HG03280 (cell line): ENCODE results near the gene DNAJC5G.

Experiments
- ATAC-seq: cut with Tn5 transposase; IDR thresholded peaks from one replicate; pipeline ENCODE4 v1.9.1; 2021; ENCODE audit warnings: mild to moderate bottlenecking, moderate library complexity; ENCODE audit not compliant: unreplicated experiment

DNAJC5G gene, protein sequence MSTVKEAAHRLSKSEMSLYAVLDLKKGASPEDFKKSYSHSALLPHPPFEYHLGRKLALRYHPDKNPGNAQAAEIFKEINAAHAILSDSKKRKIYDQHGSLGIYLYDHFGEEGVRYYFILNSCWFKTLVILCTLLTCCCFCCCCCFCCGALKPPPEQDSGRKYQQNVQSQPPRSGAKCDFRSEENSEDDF

DNA sequence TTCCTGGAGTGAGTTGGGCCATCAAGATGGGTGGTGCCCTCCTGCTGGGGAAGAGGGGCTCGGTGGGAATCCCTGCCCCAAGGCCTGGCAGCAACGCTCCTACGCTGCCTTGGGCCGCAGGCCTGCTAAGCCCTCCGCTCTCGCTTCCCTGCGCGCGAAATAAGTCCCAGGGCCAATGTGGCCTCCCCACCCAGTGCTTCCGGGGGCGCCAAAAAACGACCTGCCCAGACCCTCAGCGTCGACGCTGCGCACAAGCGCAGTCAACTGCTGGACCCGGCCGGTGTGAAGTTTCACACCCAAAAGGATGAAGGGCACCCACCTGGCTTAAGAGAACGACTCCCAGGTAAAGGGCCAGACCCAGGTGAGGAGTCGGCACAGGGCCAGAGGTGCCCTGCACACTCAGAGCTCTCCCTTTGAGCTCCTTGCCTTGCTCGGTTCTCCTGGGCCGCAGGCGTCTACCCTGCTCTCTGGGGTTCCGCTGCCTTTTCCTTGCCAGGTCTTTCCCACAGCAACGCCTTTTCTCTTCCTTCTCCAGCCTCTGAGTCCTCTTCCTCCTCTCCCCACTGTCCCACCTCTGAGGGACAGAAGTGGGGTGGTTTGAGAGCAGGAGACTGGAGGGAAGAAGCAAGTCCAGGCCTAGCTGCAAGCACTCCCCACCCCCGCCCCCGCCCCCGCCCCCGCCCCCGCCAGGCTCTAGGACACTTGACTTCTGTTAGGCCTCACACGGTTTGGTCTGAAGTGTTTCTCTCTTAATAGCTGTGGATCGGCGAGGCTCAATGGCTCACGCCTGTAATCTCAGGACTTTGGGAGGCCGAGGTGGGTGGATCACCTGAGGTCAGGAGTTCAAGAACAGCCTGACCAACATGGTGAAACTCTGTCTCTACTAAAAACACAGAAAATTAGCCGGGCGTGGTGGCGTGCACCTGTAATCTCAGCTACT is at the start of gene DNAJC5G:
Gene DNAJC5G, plus strand, starts transcription at position 223 of the 940 bp plus-strand sequence. CDS start 1,296 bp downstream, outside the sequence.
- ATAC-seq = no peak

DNA sequence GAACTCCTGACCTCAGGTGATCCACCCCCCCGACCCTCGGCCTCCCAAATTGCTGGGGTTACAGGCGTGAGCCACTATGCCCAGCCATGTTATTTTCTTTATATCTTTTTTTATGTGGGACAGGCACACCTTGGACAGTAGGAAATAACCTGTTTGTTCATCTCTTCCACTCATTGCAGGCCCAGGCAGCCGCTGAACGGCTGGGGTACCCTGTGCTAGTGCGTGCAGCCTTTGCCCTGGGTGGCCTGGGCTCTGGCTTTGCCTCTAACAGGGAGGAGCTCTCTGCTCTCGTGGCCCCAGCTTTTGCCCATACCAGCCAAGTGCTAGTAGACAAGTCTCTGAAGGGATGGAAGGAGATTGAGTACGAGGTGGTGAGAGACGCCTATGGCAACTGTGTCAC is 49.7 kb upstream of the DNAJC5G start:
- no peak for ATAC-seq

DNA sequence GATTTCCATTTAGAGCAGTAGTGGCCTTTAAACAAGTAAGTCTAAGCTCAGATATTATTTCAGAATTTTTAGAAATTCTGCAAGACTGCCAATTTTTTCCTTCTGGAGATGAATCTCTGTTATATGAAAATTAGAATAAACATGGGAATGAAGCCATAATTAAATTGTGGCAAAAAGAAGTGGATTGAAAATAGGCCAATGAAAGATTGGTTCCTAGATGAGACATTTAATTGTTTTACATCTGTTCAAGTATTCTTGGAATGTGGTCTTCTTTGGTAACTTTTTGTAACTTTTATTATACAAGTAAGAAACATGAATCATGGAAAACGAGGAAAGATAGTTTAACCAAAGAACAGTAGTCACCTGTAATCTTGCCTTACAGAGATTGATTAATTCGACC is 47.7 kb upstream of the DNAJC5G start:
- ATAC-seq = no peak

DNA sequence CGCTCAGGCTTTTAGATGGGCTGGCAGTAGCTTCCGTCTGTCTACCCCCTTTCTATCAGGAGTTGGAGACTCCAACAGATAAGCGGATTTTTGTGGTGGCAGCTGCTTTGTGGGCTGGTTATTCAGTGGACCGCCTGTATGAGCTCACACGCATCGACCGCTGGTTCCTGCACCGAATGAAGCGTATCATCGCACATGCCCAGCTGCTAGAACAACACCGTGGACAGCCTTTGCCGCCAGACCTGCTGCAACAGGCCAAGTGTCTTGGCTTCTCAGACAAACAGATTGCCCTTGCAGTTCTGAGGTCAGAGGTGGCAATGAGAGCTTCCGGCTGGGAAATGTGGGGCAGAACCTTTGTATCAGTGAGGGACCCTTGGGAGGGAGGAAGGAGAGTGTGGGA is 43.3 kb upstream of the DNAJC5G start:
- no peak for ATAC-seq

DNA sequence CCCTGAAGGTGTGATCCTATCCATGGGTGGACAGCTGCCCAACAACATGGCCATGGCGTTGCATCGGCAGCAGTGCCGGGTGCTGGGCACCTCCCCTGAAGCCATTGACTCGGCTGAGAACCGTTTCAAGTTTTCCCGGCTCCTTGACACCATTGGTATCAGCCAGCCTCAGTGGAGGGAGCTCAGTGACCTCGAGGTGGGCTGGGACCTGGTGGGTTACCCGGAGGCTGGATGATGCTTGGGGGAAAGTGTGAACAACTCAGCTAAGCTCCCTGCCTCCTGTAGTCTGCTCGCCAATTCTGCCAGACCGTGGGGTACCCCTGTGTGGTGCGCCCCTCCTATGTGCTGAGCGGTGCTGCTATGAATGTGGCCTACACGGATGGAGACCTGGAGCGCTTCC is 41.9 kb upstream of the DNAJC5G start:
- ATAC-seq = no peak

DNA sequence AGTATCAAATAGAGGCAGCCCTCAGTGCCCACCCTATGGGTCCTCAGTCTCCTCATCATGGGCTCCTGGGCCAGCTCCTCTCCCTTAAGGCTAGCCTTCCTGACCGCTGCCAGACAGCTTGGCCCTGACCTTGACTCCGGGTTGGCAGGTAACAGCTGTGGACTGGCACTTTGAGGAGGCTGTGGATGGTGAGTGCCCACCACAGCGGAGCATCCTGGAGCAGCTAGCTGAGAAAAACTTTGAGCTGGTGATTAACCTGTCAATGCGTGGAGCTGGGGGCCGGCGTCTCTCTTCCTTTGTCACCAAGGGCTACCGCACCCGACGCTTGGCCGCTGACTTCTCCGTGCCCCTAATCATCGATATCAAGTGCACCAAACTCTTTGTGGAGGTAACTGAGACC is 39.1 kb upstream of the DNAJC5G start:
- ATAC-seq = no peak

DNA sequence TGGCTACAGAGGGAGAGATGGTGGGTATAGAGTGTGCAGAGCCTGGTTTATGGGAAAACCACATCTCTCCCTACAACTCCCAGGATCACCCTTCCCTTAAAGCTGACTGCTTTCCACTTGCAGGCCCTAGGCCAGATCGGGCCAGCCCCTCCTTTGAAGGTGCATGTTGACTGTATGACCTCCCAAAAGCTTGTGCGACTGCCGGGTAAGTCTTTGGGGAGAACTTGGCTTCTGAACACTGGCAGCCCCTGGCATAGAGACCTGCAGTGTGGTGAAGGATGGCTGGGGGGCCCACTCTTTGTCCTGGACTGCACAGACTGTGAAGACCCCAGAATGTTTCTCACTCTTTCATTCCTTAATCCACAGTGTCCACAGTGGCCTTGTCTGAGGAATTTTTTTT is 38.6 kb upstream of the DNAJC5G start:
- no peak for ATAC-seq

DNA sequence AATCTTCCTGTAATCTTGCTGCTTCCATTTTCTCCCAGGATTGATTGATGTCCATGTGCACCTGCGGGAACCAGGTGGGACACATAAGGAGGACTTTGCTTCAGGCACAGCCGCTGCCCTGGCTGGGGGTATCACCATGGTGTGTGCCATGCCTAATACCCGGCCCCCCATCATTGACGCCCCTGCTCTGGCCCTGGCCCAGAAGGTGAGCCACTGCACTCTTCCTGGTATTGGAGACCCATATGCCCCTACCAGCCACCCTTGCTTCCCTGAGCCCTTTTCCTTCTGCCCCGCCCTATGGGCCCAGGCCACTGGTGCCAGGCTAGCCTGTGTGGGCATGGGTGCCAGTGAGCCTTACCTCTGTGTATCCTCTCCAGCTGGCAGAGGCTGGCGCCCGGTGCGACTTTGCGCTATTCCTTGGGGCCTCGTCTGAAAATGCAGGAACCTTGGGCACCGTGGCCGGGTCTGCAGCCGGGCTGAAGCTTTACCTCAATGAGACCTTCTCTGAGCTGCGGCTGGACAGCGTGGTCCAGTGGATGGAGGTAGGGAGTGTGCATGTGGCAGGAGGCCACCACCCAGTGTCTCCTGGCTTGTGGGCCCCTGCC is 37.8 kb upstream of the DNAJC5G start:
- ATAC-seq = no peak

DNA sequence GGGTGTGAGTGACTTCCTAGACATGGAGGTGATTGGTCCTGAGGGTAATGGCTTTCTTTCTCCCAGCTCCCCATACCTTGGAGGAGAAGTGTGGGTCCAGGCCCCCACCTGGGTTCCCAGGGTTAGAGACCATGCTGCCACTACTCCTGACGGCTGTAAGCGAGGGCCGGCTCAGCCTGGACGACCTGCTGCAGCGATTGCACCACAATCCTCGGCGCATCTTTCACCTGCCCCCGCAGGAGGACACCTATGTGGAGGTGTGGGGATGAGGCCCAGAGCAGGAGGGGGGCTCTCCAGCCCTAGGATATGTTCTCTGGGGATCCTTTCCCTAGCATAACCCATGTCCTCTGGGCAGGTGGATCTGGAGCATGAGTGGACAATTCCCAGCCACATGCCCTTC is 36.3 kb upstream of the DNAJC5G start:
- no peak for ATAC-seq

DNA sequence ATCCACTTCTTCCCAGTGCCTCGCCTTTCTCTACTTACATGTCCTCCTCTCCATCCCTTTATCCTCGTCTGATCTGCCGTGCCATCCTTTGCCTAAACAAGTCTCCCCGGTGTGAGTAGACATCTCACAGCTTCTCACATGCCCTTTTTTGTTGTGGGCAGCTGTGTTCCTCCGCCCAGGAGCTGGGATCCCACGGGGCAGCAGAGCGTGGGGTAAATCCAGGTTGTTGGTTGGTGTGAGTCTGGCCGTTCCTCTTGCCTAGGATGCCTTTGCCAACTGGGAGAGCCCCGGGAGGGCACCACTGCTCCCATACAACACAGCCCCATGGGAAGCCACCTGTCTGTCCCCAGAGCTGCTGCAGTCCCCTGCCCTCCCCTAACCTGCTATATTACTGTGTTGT is 34.8 kb upstream of the DNAJC5G start:
- no peak for ATAC-seq

DNA sequence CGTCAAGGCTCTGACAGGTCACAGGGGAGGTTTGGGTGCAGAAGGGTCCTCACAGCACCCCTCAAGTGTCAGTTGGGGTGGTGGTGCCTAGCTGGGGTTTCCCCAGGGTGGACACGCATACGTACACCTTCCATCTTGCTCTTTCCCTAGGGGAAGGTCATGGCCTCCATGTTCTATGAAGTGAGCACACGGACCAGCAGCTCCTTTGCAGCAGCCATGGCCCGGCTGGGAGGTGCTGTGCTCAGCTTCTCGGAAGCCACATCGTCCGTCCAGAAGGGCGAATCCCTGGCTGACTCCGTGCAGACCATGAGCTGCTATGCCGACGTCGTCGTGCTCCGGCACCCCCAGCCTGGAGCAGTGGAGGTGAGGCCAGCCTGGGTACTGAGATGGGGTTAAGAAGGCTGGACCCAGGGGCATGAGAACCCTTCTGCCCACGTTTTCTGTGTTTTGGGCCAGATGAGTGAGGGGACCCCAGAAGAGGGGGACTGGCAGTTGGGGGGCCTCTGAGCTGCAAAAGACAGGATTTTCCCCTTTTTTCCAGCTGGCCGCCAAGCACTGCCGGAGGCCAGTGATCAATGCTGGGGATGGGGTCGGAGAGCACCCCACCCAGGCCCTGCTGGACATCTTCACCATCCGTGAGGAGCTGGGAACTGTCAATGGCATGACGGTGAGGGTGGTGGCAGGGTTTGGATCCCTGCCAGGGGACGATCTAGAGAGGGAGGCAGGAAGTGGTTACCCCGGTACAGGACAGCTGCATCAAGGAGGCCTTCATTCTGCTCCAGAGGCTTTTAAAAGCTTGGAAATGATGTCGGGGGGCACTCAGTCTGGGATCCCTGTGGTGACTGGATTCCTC is 33.2 kb upstream of the DNAJC5G start:
- ATAC-seq = no peak

DNA sequence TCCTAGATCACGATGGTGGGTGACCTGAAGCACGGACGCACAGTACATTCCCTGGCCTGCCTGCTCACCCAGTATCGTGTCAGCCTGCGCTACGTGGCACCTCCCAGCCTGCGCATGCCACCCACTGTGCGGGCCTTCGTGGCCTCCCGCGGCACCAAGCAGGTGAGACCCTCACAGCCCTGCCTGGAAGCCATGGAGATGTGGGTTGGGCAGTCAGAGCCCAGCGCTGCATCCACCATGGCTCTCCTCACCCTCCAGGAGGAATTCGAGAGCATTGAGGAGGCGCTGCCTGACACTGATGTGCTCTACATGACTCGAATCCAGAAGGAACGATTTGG is 32.6 kb upstream of the DNAJC5G start:
- no peak for ATAC-seq

DNA sequence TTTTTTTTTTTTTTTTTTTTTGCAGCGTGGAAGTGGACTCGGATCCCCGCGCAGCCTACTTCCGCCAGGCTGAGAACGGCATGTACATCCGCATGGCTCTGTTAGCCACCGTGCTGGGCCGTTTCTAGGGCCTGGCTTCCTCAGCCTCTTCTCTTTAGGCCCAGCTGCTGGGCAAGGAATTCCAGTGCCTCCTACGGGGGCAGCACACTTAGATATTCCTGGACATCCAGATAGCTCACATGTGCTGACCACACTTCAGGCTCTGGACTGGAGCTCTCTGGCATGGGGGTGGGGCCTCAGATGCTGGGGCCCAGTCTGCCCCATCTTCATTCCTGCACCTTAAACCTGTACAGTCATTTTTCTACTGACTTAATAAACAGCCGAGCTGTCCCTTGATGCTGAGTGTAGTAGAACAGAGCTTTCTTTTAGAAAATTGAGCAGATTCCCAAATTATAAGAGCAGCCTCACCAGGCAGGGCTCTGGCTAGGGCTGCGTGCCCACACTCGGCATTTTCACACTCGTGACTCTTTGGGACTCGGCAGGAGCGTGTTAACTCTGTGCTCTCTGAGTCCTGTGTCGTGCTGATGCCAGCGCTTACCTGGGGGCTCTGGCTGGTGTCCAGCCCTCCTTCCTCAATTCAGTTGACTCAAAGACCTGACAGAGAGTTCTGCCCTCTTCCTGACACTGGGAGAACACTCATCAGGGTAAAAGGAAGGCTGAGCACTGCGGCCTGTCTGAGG is 31.7 kb upstream of the DNAJC5G start:
- ATAC-seq = no peak

DNA sequence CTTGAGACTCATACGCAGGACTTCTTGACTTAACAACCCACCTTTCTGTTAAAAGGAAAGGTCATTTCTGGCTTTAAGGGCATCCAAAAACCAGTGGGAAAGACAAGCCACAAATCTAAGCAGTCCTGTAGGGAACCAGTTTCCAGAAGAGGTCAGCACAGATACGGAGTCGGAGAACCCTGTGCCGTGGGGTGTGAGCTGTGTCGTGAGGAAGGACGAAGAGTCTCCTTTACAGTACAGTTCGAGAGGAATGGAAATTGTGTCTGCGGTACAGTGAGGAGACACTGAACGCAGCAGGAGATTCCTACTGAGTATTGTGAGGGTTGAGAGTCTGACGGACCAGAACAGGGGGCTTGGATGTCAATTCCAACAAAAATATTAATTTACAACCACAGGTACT is 30.1 kb upstream of the DNAJC5G start:
- ATAC-seq = no peak

DNA sequence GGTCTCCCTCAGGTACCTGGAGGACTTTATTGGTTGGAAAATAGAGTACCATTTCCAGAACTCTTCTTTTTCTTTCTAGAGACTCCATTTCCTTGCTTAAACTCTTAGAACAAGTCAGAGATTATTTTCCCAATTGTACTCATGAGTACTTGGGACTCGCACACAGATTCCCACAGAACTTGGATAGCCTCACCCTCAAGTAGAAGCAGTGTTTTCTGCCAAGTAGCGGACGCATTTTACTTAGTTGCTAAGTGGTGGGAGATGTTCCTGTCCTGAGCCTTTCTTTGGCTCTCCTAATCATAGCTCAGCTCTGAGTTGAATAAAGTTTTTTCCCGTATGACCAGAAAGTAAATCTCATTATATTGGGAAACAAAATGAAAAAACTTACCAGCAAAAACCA is 29.6 kb upstream of the DNAJC5G start:
- ATAC-seq = no peak

DNA sequence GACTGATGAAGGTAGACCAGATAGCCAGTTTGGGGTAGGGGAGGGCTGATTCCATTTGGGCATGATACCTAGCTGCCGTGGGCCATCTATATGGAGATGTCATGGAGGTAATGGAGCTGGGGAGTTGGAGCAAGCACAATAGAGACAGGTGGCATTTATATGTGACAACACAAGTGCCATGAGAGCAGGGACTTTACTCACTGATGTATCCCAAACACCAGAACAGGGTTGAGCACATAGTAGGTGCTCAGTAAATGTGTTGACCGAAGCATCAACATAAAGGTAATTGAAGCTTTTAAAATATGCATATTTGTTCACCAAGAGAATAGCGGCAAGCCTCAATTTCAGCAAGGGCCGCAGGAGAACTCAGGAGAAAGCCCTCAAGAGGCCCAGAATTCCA is 27.3 kb upstream of the DNAJC5G start:
- no peak for ATAC-seq

DNA sequence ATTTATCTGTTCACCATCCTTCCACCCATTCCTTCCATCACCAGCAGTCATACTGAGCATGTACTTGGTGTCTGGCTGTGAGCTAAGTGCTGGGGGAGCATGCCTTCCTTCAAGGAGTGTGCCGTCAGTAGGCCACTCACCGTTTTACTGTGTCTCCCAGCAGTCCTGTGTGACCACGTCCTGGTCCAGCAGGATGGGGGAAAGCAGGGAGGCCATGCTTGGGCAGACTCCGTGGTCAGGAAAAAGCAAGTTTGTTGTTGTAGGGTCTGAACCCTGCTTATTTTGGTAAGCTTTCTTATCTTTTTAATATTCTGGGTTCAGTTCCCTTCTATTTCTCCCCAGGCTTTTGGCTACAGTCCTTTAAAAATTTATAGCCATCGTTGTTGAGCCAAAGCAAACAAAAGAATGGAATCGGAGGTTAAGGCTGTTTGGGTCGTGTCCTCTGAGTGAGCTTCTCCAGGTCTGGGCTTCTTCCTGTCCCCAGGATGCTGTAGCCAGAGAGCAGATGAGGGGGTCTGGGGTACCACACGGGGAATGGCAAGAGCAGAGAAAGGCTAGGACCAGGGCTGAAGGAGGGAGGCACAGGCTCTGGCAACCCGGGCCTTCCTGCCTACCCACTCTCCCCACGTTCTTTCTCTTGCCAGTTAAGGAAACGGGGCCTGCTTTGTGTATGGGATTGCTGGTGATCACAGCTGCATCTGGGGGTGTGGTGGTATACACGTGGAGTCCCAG is 25.9 kb upstream of the DNAJC5G start:
- no peak for ATAC-seq

DNA sequence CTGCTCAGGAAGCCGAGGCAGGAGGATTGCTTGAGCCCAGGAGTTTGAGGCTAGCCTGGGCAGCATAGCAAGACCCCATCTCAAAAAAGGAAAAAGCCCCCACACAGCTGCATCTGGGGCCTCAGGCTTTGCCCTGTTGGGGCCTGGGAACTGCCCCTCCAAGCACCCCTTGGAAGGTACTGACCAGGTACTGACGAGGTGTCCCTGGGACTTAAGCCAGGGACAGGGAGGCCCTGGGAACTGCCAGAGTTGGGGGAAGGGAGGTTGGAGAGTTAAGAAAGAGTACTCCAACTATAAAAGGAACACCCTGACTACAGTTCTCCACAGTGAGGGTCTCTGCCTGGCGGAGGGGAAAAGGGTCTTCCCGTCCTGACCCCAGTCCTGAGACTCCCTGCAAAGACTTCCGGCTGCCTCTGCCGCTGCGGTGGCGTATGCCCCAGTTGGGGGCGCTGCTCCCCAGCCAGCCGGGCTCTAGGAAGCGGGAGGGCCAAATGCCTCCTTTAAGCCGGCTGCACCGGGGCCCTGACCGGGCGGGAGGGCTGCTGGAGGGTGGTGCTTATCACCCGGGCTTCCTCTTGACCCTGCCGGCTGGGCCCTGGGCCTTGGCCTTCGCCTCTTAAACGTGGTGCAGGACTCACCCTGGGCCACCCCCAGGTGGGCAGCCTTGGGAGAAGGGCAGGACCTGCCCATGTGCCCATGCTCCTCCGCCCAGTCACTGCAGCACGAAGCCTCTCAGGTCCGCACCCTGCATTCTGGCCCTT is 25.2 kb upstream of the DNAJC5G start:
- no peak for ATAC-seq
